KMS-11 (cell line): ENCODE data around the gene PHACTR3.

ENCODE experiments used
- H2AFZ ChIP-seq: fragments of 200-600 bp; sonication (generic); 2 replicates; pipeline ENCODE4 v1.6.1; 2016; ENCODE audit warnings: antibody characterized with exemption, mixed run types, low read depth
- H3K27ac ChIP-seq: fragments of 200-600 bp; sonication (generic); 2 replicates; pipeline ENCODE4 v1.6.1; 2016; ENCODE audit warnings: mild to moderate bottlenecking, mixed run types
- H3K27me3 ChIP-seq: fragments of 200-600 bp; sonication (generic); 2 replicates; pipeline ENCODE4 v1.6.1; 2017; ENCODE audit warnings: mild to moderate bottlenecking, low read depth, mixed run types, moderate library complexity; ENCODE audit not compliant: insufficient read depth
- H3K36me3 ChIP-seq: fragments of 200-600 bp; sonication (generic); 2 replicates; pipeline ENCODE4 v1.6.1; 2017; ENCODE audit warnings: mild to moderate bottlenecking, mixed run types; ENCODE audit not compliant: insufficient read depth
- H3K4me1 ChIP-seq: fragments of 200-600 bp; sonication (generic); 2 replicates; pipeline ENCODE4 v1.6.1; 2016; ENCODE audit warnings: mild to moderate bottlenecking, low read depth, mixed run types; ENCODE audit not compliant: poor library complexity, severe bottlenecking
- H3K4me2 ChIP-seq: fragments of 200-600 bp; sonication (generic); 2 replicates; pipeline ENCODE4 v1.7.0; 2016; ENCODE audit warnings: mild to moderate bottlenecking, mixed run types
- H3K4me3 ChIP-seq: fragments of 200-600 bp; sonication (generic); IDR thresholded peaks from 2 replicates; pipeline ENCODE4 v1.6.1; 2017; ENCODE audit warnings: low read depth, low read length, mixed read lengths; ENCODE audit not compliant: insufficient read depth
- H3K79me2 ChIP-seq: fragments of 200-600 bp; sonication (generic); 2 replicates; pipeline ENCODE4 v1.6.1; 2016; ENCODE audit warnings: low read depth, mixed run types; ENCODE audit not compliant: insufficient read depth
- H3K9ac ChIP-seq: fragments of 200-600 bp; sonication (generic); 2 replicates; pipeline ENCODE4 v1.6.1; 2016; ENCODE audit warnings: mild to moderate bottlenecking, mixed run types
- H4K20me1 ChIP-seq: fragments of 200-600 bp; sonication (generic); 2 replicates; pipeline ENCODE4 v1.6.1; 2016; ENCODE audit warnings: mild to moderate bottlenecking, mixed run types; ENCODE audit not compliant: insufficient read depth
- TF ChIP-seq, protein P1 (sequence below): fragments of 200-600 bp; sonication (generic); conservative IDR thresholded peaks from 2 replicates; pipeline ENCODE4 v1.6.1; 2017; ENCODE audit warnings: low read depth, mild to moderate bottlenecking, antibody characterized with exemption, low read length, moderate library complexity, mixed read lengths

The PHACTR3 gene

DNA sequence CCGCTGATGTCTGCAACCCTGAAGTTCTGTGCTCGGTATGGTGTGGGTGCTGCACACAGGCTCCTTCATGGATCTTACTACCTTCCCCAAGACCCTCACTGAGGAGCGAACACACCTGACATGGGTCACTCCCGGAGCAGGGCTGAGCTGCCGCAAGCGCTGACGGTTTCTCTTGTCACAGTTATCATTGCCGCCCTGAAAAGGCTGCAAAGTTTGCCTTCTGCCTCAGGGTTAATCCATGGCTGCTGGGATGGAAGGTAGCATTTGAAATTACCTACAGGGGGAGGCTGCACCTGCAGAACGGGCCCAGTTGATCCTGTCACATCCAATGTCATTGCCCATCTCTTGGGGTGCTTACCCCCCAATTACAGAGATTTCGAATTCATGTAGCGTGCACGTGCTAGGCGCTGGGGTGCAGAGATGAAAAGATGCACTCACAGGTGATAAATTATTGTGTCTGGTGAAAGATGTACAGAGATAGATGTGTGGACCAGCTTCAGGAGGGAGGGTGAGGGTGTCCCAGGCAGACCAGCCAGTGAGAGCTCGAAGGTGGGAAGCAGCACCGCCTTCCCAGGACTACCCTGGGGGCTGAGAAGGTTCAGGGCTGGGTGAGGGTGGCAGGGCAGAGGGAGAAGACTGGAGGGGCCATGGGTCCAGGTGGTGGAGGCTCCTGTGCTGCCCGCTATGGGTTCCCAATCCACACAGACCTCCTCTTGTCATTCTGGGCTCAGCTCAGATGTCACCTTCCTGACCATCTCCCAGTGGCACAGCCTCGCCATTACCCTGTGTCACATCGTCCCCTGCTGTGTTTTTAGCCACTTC is 209.0 kb downstream of the PHACTR3 start:
- Histone ChIP-seq H3K4me1 (no peaks in the 10 kb centered on the region), H3K79me2 (no peaks in the 10 kb centered on the region), H3K9ac (no peak overlapping the region), H4K20me1 (no peaks in the 10 kb centered on the region), H3K36me3 (no peaks in the 10 kb centered on the region), H3K27me3 (no peaks in the 10 kb centered on the region), H3K4me3 (no peak overlapping the region), H3K4me2 (no peak overlapping the region), H2AFZ (no peak overlapping the region), H3K27ac (no peak overlapping the region)
- TF ChIP-seq, protein P1, sequence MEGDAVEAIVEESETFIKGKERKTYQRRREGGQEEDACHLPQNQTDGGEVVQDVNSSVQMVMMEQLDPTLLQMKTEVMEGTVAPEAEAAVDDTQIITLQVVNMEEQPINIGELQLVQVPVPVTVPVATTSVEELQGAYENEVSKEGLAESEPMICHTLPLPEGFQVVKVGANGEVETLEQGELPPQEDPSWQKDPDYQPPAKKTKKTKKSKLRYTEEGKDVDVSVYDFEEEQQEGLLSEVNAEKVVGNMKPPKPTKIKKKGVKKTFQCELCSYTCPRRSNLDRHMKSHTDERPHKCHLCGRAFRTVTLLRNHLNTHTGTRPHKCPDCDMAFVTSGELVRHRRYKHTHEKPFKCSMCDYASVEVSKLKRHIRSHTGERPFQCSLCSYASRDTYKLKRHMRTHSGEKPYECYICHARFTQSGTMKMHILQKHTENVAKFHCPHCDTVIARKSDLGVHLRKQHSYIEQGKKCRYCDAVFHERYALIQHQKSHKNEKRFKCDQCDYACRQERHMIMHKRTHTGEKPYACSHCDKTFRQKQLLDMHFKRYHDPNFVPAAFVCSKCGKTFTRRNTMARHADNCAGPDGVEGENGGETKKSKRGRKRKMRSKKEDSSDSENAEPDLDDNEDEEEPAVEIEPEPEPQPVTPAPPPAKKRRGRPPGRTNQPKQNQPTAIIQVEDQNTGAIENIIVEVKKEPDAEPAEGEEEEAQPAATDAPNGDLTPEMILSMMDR, result no peak

GRCh38 chr20:59813948-59814839 is 209.9 kb downstream of the PHACTR3 start:
- Histone ChIP-seq H3K27ac (no peak overlapping the region), H3K27me3 (no peaks in the 10 kb centered on the region), H3K4me1 (no peaks in the 10 kb centered on the region), H3K4me2 (no peak overlapping the region), H3K36me3 (no peaks in the 10 kb centered on the region), H3K4me3 (no peak overlapping the region), H3K79me2 (no peaks in the 10 kb centered on the region), H4K20me1 (no peaks in the 10 kb centered on the region), H3K9ac (no peak overlapping the region), H2AFZ (no peak overlapping the region)
- TF ChIP-seq, protein P1, result no peak

DNA sequence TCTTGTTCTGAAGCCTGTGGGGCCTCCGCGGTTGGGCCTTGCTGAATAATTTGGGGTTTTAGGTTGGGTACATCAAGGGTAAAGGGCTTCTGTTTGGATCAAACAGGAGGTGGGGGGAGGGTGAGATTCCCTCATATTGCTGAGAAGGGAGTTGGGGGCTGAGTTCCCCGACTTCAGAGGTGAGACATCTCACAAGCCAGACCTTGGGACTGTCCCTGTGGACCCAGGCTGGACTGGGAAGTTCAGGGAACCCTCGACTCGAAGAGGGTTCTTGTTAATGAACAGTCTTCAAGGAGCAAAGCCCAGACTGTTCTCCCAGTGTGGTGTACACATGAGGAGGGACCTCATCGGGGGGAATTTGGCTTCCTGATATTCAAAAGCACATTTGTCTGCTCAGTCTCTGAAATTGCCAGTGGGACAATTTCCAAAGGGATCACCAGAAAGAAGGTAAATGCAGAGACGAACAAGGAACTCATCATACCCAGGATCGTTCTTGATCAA is 210.6 kb downstream of the PHACTR3 start:
- Histone ChIP-seq H3K27ac (no peak overlapping the region), H3K79me2 (no peaks in the 10 kb centered on the region), H3K27me3 (no peaks in the 10 kb centered on the region), H3K4me1 (no peaks in the 10 kb centered on the region), H2AFZ (no peak overlapping the region), H3K9ac (no peak overlapping the region), H3K4me3 (no peak overlapping the region), H4K20me1 (no peaks in the 10 kb centered on the region), H3K36me3 (no peaks in the 10 kb centered on the region), H3K4me2 (no peak overlapping the region)
- TF ChIP-seq, protein P1, result no peak

- Histone ChIP-seq H3K27me3 (no peaks in the 10 kb centered on the region), H3K4me1 (no peaks in the 10 kb centered on the region), H3K36me3 (no peaks in the 10 kb centered on the region), H3K4me2 (no peak overlapping the region), H3K27ac (no peak overlapping the region), H3K79me2 (no peaks in the 10 kb centered on the region), H2AFZ (no peak overlapping the region), H3K9ac (no peak overlapping the region), H3K4me3 (no peak overlapping the region), H4K20me1 (no peaks in the 10 kb centered on the region)
- TF ChIP-seq, protein P1, result no peak
Measured at GRCh38 chr20:59816146-59816738, 211.9 kb downstream of the PHACTR3 start.
